Thyroid gland (tissue), 4 donors: ENCODE data around the gene EEFSEC. TPM values are rescaled to one million over a fixed set of nuclear protein-coding genes. Genes with fewer than 3 reads are reported as not detected.

ENCODE experiments used
- DNase-seq, 2 donors: peaks; one replicate each; pipeline ENCODE4 v3.0.0-alpha.2; 2019
- H3K27ac ChIP-seq, 3 donors: fragments of 200-600 bp; sonication (generic); 1 replicate in 2 of 3; 2 replicates in 1 of 3; pipeline ENCODE4 v1.5.1; 2016 to 2019; ENCODE audit warnings: mild to moderate bottlenecking in 1 of 3, moderate library complexity in 1 of 3
- H3K27me3 ChIP-seq: fragments of 200-600 bp; sonication (generic); one replicate; pipeline ENCODE4 v1.5.1; 2019
- H3K36me3 ChIP-seq, 2 donors: fragments of 200-600 bp; sonication (generic); one replicate each; pipeline ENCODE4 v1.5.1; 2016 to 2019
- H3K4me1 ChIP-seq, 2 donors: fragments of 200-600 bp; sonication (generic); one replicate each; pipeline ENCODE4 v1.5.1; 2017 to 2019
- H3K4me3 ChIP-seq, 3 donors: fragments of 200-600 bp; sonication (generic); replicated peaks in 1 of 3; 1 replicate in 2 of 3; 2 replicates in 1 of 3; pipeline ENCODE4 v1.5.1; 2016; ENCODE audit warnings: mild to moderate bottlenecking in 1 of 3
- H3K9me3 ChIP-seq: fragments of 200-600 bp; sonication (generic); one replicate; pipeline ENCODE4 v1.5.1; 2017
- CTCF ChIP-seq, 6 experiments: fragments of 200-600 bp in 3 of 6; fragments of 450-650 bp in 3 of 6; sonication (generic) in 3 of 6; IDR thresholded peaks; one replicate each; pipeline ENCODE4 v1.5.1; 2016 to 2019; ENCODE audit warnings: antibody characterized with exemption in 6 of 6, mild to moderate bottlenecking in 2 of 6, inconsistent platforms in 1 of 6, moderate library complexity in 1 of 6
- POLR2A ChIP-seq, 2 donors: fragments of 450-650 bp; IDR thresholded peaks; one replicate each; pipeline ENCODE4 v1.6.1; 2017; ENCODE audit warnings: antibody characterized with exemption in 2 of 2, mild to moderate bottlenecking in 2 of 2, moderate library complexity in 1 of 2
- WGBS, 2 donors: methylation state at CpG; one replicate each; pipeline ENCODE4 v1.1.5; 2017; 5-methylcytosine and 5-hydroxymethylcytosine counted together
- intact Hi-C: fragments of 100-400 bp; cut with DNase I; formaldehyde crosslinking; loops from one replicate; pipeline ENCODE4 v1.15.1; 2023
- total RNA-seq, 4 donors: library from RNA; depleted of rRNA; stranded (reverse); fragments of >200 nt; gene quantifications; one replicate each; pipeline ENCODE4 v1.2.3, GENCODE V29; 2016

Gene EEFSEC
- total RNA-seq, 4 donors from 2014 or later, result 13.3 to 26.6 (median 21.7) TPM

- Histone ChIP-seq H3K36me3 (no peaks in the 10 kb centered on the region), H3K4me1 (peaks cover 4 to 11% of the 10 kb centered on the region in 2 donors), H3K27me3 (no peaks in the 10 kb centered on the region), H3K27ac (no peak overlapping the region), H3K9me3 (no peaks in the 10 kb centered on the region), H3K4me3 (peak overlapping the region in 1 of 3 donors; percentile 13)
- no peak for TF ChIP-seq CTCF (IDR thresholded peaks at IDR 0.05)
- no peak for TF ChIP-seq POLR2A (IDR thresholded peaks at IDR 0.05)
- 79 to 90% methylated on average over 3 to 4 of the region's 53 CpGs for WGBS, 2 donors
- DNase-seq, result peak; percentile 7 to 15
- intact Hi-C loops, result no loop called here
These were observed 279.9 kb downstream of the EEFSEC start for GRCh38 chr3:128432971-128433836.

- Histone ChIP-seq H3K27ac (no peak overlapping the region), H3K9me3 (no peaks in the 10 kb centered on the region), H3K4me1 (peaks cover 4 to 11% of the 10 kb centered on the region in 2 donors), H3K27me3 (no peaks in the 10 kb centered on the region), H3K36me3 (no peaks in the 10 kb centered on the region), H3K4me3 (no peak overlapping the region)
- TF ChIP-seq CTCF (IDR thresholded peaks at IDR 0.05), result no peak
- TF ChIP-seq POLR2A (IDR thresholded peaks at IDR 0.05), result no peak
- intact Hi-C loops, result no loop called here
- DNase-seq, result no peak
- WGBS, 2 donors, result 71 to 84% methylated on average over 2 of the region's 2 CpGs
These were observed 280.5 kb downstream of the EEFSEC start for GRCh38 chr3:128433837-128434165.

- H3K9me3 ChIP-seq, result no peaks in the 10 kb centered on the region
- no peaks in the 10 kb centered on the region for H3K27me3 ChIP-seq
- H3K36me3 ChIP-seq, result no peaks in the 10 kb centered on the region
- no peak for DNase-seq
- H3K4me1 ChIP-seq, result peaks cover 4 to 11% of the 10 kb centered on the region in 2 donors
- TF ChIP-seq POLR2A (IDR thresholded peaks at IDR 0.05), result no peak
- TF ChIP-seq CTCF (IDR thresholded peaks at IDR 0.05), result no peak
- no peak overlapping the region for H3K4me3 ChIP-seq
- WGBS, 2 donors, result 86 to 95% methylated on average over 2 of the region's 2 CpGs
- no peak overlapping the region for H3K27ac ChIP-seq
- intact Hi-C loops, result no loop called here
These were observed 281.2 kb downstream of the EEFSEC start for GRCh38 chr3:128434524-128434923.

- Histone ChIP-seq H3K4me3 (no peak overlapping the region), H3K36me3 (no peaks in the 10 kb centered on the region), H3K27me3 (no peaks in the 10 kb centered on the region), H3K4me1 (peaks cover 4 to 11% of the 10 kb centered on the region in 2 donors), H3K9me3 (no peaks in the 10 kb centered on the region), H3K27ac (no peak overlapping the region)
- intact Hi-C loops, result no loop called here
- no peak for TF ChIP-seq POLR2A (IDR thresholded peaks at IDR 0.05)
- no peak for DNase-seq
- 70 to 84% methylated on average over 5 of the region's 6 CpGs for WGBS, 2 donors
These were observed 281.8 kb downstream of the EEFSEC start for GRCh38 chr3:128435058-128435457.

GRCh38 chr3:128435561-128435960 is 282.3 kb downstream of the EEFSEC start:
- DNase-seq, result no peak
- no peaks in the 10 kb centered on the region for H3K27me3 ChIP-seq
- no peak overlapping the region for H3K27ac ChIP-seq
- no peak overlapping the region for H3K4me3 ChIP-seq
- H3K36me3 ChIP-seq, result no peaks in the 10 kb centered on the region
- intact Hi-C loops, result no loop called here
- H3K4me1 ChIP-seq, result peaks cover 4 to 11% of the 10 kb centered on the region in 2 donors
- WGBS, 2 donors, result 87 to 98% methylated on average over 5 of the region's 5 CpGs
- TF ChIP-seq POLR2A (IDR thresholded peaks at IDR 0.05), result no peak
- TF ChIP-seq CTCF (IDR thresholded peaks at IDR 0.05), result no peak
- H3K9me3 ChIP-seq, result no peaks in the 10 kb centered on the region
